Panc1 (cell line): ENCODE data around the gene CMTM3. TPM values are rescaled to one million over a fixed set of nuclear protein-coding genes. Genes with fewer than 3 reads are reported as not detected.
A peak's percentile ranks its signal among the peaks of the same experiment; 100 is the strongest.

Experiments used
- ATAC-seq: fragments of 200-7000 bp; cut with Tn5 transposase; 2 replicates; pipeline ENCODE4 v1.9.1; 2020; ENCODE audit warnings: mild to moderate bottlenecking, moderate library complexity
- BruUV-seq: library from RNA; stranded (reverse); fragments of 400-500 nt; replicated peaks from 2 replicates; lab custom pipeline; 2021; lab: Mats Ljungman, UMichigan
- CTCF ChIA-PET: fragments of 300-600 bp; sonication (Branson Sonifier 250); formaldehyde crosslinking; loops from one replicate; lab custom pipeline; 2022; ENCODE audit warnings: antibody characterized with exemption; lab: Charles Lee
- POLR2A ChIA-PET: fragments of 300-600 bp; sonication (Branson Sonifier 250); formaldehyde crosslinking; loops from one replicate; lab custom pipeline; 2022; ENCODE audit warnings: antibody characterized with exemption; lab: Charles Lee
- DNase-seq: peaks from one replicate; pipeline ENCODE4 v3.0.0-alpha.2; 2010; ENCODE audit warnings: low read depth, low spot score
- H3K27ac ChIP-seq: 2 replicates; pipeline ENCODE4 v1.5.1; 2011; ENCODE audit warnings: mild to moderate bottlenecking, low read length, inconsistent platforms
- H3K27me3 ChIP-seq: fragments of 200-500 bp; sonication (Bioruptor generic); 2 replicates; pipeline ENCODE4 v1.6.0; 2014; ENCODE audit warnings: low read length, inconsistent platforms; ENCODE audit not compliant: control insufficient read depth, insufficient read depth
- H3K36me3 ChIP-seq: fragments of 200-500 bp; sonication (Bioruptor generic); 2 replicates; pipeline ENCODE4 v1.5.1; 2014; ENCODE audit warnings: inconsistent platforms, mild to moderate bottlenecking, low read length, moderate library complexity; ENCODE audit not compliant: control insufficient read depth, insufficient read depth
- H3K4me1 ChIP-seq: 2 replicates; pipeline ENCODE4 v1.5.1; 2011; ENCODE audit warnings: inconsistent platforms, mild to moderate bottlenecking, low read length, moderate library complexity; ENCODE audit not compliant: control insufficient read depth, insufficient read depth
- H3K4me3 ChIP-seq, 2 experiments: 2 replicates each; pipeline ENCODE4 v1.5.1; 2011 to 2012; ENCODE audit warnings: low read depth in 2 of 2, low read length in 2 of 2, mild to moderate bottlenecking in 2 of 2, inconsistent platforms in 1 of 2, moderate library complexity in 1 of 2
- H3K9me3 ChIP-seq: fragments of 200-500 bp; sonication (Bioruptor generic); 2 replicates; pipeline ENCODE4 v1.5.1; 2014; ENCODE audit warnings: low read depth, mild to moderate bottlenecking, inconsistent platforms, low read length, moderate library complexity; ENCODE audit not compliant: control insufficient read depth, insufficient read depth
- POLR2AphosphoS5 ChIP-seq: IDR thresholded peaks from 2 replicates; pipeline ENCODE4 v1.6.1; 2012; ENCODE audit warnings: mild to moderate bottlenecking, low read depth, low read length, moderate library complexity
- SIN3A ChIP-seq: IDR thresholded peaks from 2 replicates; pipeline ENCODE4 v1.6.1; 2012; ENCODE audit warnings: low read depth, mild to moderate bottlenecking, low read length, moderate library complexity, borderline replicate concordance; ENCODE audit not compliant: insufficient read depth
- TCF7L2 ChIP-seq: IDR thresholded peaks from 2 replicates; pipeline ENCODE4 v1.6.1; 2011; ENCODE audit warnings: mild to moderate bottlenecking, low read depth, low read length, inconsistent platforms
- in situ Hi-C: cut with HindIII; loops from 2 replicates; pipeline ENCODE4 v1.10.0; 2016; ENCODE audit warnings: low sequenced_read_pairs, low pct_unique_long_range_greater_than_20kb
- intact Hi-C: fragments of 100-400 bp; cut with micrococcal nuclease; formaldehyde crosslinking; loops from one replicate; pipeline ENCODE4 v1.10.0; 2022; ENCODE audit not compliant: unreplicated experiment
- total RNA-seq: library from RNA; stranded (reverse); gene quantifications from one replicate; pipeline ENCODE4 v1.2.1, GENCODE V29; 2021; ENCODE audit not compliant: unreplicated experiment
- TF ChIP-seq, protein P1 (sequence below): fragments of 450-650 bp; IDR thresholded peaks from 2 replicates; pipeline ENCODE4 v1.5.1; 2017; ENCODE audit warnings: mild to moderate bottlenecking
- TF ChIP-seq, protein P2 (sequence below), 2 experiments: IDR thresholded peaks; 2 replicates each; pipeline ENCODE4 v1.6.1; 2011 to 2012; ENCODE audit warnings: low read depth in 2 of 2, control low read depth in 1 of 2, low read length in 1 of 2, mild to moderate bottlenecking in 1 of 2, moderate library complexity in 1 of 2; ENCODE audit not compliant: insufficient read depth in 1 of 2

CMTM3 gene
- total RNA-seq, 1 experiment from 2014 or later = 45.8 TPM

DNA sequence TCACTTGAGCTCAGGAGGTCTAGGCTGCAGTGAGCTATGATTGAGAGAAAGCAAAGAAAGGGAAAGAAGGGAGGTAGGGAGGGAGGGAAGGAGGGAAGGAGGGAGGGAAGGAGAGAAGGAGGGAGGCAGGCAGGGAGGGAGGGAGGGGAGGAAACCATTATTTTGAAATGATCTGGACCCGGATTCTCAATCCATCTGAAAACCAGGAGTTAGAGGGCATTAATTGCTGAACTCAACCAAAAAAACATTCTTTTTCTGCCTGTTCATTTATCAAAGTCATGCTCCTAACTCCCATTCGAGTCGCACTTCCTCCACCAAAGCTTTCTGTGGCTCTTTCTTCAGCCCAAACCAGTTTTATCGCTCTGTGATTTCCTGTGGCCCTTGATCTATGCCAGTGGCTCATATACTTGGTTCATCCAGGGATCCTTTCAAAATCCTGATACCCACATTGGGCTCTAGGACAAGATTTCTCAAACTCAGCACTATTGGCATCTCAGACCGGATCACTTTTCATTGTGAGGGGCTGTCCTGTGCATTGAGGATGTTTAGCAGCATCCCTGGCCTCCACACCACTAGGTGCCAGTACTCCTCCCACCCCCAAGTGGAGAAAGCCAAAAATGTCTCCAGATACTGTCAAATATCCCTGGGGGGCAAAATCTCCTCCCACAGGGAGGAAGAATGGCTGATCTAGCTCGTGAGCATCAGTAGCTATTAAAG, 53.8 kb downstream of the CMTM3 start:
- BruUV-seq = no TSS peak
- ATAC-seq (no peak), DNase-seq (no peak)
- in situ Hi-C loops (no loop called here), intact Hi-C loops (no loop called here)
- TF ChIP-seq, protein P1, sequence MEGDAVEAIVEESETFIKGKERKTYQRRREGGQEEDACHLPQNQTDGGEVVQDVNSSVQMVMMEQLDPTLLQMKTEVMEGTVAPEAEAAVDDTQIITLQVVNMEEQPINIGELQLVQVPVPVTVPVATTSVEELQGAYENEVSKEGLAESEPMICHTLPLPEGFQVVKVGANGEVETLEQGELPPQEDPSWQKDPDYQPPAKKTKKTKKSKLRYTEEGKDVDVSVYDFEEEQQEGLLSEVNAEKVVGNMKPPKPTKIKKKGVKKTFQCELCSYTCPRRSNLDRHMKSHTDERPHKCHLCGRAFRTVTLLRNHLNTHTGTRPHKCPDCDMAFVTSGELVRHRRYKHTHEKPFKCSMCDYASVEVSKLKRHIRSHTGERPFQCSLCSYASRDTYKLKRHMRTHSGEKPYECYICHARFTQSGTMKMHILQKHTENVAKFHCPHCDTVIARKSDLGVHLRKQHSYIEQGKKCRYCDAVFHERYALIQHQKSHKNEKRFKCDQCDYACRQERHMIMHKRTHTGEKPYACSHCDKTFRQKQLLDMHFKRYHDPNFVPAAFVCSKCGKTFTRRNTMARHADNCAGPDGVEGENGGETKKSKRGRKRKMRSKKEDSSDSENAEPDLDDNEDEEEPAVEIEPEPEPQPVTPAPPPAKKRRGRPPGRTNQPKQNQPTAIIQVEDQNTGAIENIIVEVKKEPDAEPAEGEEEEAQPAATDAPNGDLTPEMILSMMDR = peak; percentile 30
- no peak for TF ChIP-seq TCF7L2
- H3K27ac ChIP-seq = no peak overlapping the region
- H3K9me3 ChIP-seq = no peaks in the 10 kb centered on the region
- H3K4me3 ChIP-seq = no peak overlapping the region
- no peaks in the 10 kb centered on the region for H3K27me3 ChIP-seq
- H3K4me1 ChIP-seq = peaks cover 31% of the 10 kb centered on the region
- POLR2A ChIA-PET = no interaction called here
- no peaks in the 10 kb centered on the region for H3K36me3 ChIP-seq
- CTCF ChIA-PET = interaction anchor here (0.8 to 0.9 kb wide), 2 partner anchors 50 to 210 kb away, joined by 3 to 4 read pairs; no protein-coding TSS in a partner anchor

DNA sequence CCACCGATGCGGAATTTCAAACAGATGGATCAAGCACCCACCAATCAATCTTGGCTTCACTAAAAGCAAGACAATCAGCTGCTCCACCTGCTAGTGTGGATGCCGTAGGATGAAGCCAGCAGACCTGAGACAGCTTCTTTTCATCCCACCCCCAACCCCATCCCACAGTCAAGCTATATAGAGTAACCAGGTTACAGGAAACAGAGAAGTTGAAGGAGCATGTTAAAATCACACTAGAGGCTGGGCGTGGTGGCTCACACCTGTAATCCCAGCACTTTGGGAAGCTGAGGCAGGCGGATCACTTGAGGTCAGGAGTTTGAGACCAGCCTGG, 54.3 kb downstream of the CMTM3 start:
- Histone ChIP-seq H3K27ac (no peak overlapping the region), H3K9me3 (no peaks in the 10 kb centered on the region), H3K36me3 (no peaks in the 10 kb centered on the region), H3K27me3 (no peaks in the 10 kb centered on the region), H3K4me1 (peaks cover 31% of the 10 kb centered on the region), H3K4me3 (no peak overlapping the region)
- CTCF ChIA-PET = interaction anchor here (0.8 to 0.9 kb wide), 2 partner anchors 51 to 209 kb away, joined by 3 to 4 read pairs; no protein-coding TSS in a partner anchor
- no peak for DNase-seq
- BruUV-seq = no TSS peak
- no peak for ATAC-seq
- TF ChIP-seq, protein P1 = no peak
- TF ChIP-seq, protein P2, sequence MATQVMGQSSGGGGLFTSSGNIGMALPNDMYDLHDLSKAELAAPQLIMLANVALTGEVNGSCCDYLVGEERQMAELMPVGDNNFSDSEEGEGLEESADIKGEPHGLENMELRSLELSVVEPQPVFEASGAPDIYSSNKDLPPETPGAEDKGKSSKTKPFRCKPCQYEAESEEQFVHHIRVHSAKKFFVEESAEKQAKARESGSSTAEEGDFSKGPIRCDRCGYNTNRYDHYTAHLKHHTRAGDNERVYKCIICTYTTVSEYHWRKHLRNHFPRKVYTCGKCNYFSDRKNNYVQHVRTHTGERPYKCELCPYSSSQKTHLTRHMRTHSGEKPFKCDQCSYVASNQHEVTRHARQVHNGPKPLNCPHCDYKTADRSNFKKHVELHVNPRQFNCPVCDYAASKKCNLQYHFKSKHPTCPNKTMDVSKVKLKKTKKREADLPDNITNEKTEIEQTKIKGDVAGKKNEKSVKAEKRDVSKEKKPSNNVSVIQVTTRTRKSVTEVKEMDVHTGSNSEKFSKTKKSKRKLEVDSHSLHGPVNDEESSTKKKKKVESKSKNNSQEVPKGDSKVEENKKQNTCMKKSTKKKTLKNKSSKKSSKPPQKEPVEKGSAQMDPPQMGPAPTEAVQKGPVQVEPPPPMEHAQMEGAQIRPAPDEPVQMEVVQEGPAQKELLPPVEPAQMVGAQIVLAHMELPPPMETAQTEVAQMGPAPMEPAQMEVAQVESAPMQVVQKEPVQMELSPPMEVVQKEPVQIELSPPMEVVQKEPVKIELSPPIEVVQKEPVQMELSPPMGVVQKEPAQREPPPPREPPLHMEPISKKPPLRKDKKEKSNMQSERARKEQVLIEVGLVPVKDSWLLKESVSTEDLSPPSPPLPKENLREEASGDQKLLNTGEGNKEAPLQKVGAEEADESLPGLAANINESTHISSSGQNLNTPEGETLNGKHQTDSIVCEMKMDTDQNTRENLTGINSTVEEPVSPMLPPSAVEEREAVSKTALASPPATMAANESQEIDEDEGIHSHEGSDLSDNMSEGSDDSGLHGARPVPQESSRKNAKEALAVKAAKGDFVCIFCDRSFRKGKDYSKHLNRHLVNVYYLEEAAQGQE (IDR thresholded peaks at IDR 0.05; ENCODE audit: insufficient read depth in 1 of 2, low read depth in 2 of 2, low read length in 1 of 2) = no peak
- TF ChIP-seq SIN3A (no peak), POLR2AphosphoS5 (no peak), TCF7L2 (no peak)
- POLR2A ChIA-PET = no interaction called here
- in situ Hi-C loops = no loop called here
- intact Hi-C loops = no loop called here
